Measurements from ENCODE around the gene CNIH1. TPM values are rescaled to one million over a fixed set of nuclear protein-coding genes. Genes with fewer than 3 reads are reported as not detected.

Gene CNIH1
- total and polyA plus RNA-seq, 2 of the 13 experiments (the other 11 are each of a cell fraction or from before 2014, with no cell fraction given) = 166 to 421 TPM

- no peak for TF ChIP-seq ZNF749 (CRISPR knock-in tag; IDR thresholded peaks at IDR 0.05; ENCODE audit: borderline replicate concordance)
- TF ChIP-seq IKZF5 (CRISPR knock-in tag; IDR thresholded peaks at IDR 0.05) = peak; percentile 86
- TF ChIP-seq HDAC2 (CRISPR knock-in tag; IDR thresholded peaks at IDR 0.05) = peak; percentile 87
- TF ChIP-seq SIX4 (CRISPR knock-in tag; IDR thresholded peaks at IDR 0.05) = 0 out of 2 replicates have a peak, but pooled peaks have one; percentile 24
- TF ChIP-seq HHEX (CRISPR knock-in tag; IDR thresholded peaks at IDR 0.05) = no peak
- 0 out of 2 replicates have a peak, but pooled peaks have one; percentile 50 for TF ChIP-seq ZNF878 (CRISPR knock-in tag; IDR thresholded peaks at IDR 0.05)
- TF ChIP-seq ZNF576 (CRISPR knock-in tag; IDR thresholded peaks at IDR 0.05) = no peak
- no peak for TF ChIP-seq MAF1 (CRISPR knock-in tag; IDR thresholded peaks at IDR 0.05; ENCODE audit: borderline replicate concordance)
- TF ChIP-seq ZNF512 (CRISPR knock-in tag; IDR thresholded peaks at IDR 0.05) = no peak
- no peak; the same call in 1 of the 2 replicates for TF ChIP-seq ZNF281 (CRISPR knock-in tag; IDR thresholded peaks at IDR 0.05; ENCODE audit: borderline replicate concordance)
- peak; percentile 75; the same call in 1 of the 2 replicates for TF ChIP-seq ZNF160 (CRISPR knock-in tag; IDR thresholded peaks at IDR 0.05)
- no peak for TF ChIP-seq CCDC6 (CRISPR knock-in tag; IDR thresholded peaks at IDR 0.05)
- TF ChIP-seq, protein P1, sequence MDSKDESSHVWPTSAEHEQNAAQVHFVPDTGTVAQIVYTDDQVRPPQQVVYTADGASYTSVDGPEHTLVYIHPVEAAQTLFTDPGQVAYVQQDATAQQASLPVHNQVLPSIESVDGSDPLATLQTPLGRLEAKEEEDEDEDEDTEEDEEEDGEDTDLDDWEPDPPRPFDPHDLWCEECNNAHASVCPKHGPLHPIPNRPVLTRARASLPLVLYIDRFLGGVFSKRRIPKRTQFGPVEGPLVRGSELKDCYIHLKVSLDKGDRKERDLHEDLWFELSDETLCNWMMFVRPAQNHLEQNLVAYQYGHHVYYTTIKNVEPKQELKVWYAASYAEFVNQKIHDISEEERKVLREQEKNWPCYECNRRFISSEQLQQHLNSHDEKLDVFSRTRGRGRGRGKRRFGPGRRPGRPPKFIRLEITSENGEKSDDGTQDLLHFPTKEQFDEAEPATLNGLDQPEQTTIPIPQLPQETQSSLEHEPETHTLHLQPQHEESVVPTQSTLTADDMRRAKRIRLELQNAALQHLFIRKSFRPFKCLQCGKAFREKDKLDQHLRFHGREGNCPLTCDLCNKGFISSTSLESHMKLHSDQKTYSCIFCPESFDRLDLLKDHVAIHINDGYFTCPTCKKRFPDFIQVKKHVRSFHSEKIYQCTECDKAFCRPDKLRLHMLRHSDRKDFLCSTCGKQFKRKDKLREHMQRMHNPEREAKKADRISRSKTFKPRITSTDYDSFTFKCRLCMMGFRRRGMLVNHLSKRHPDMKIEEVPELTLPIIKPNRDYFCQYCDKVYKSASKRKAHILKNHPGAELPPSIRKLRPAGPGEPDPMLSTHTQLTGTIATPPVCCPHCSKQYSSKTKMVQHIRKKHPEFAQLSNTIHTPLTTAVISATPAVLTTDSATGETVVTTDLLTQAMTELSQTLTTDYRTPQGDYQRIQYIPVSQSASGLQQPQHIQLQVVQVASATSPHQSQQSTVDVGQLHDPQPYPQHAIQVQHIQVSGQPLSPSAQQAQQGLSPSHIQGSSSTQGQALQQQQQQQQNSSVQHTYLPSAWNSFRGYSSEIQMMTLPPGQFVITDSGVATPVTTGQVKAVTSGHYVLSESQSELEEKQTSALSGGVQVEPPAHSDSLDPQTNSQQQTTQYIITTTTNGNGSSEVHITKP (CRISPR knock-in tag; IDR thresholded peaks at IDR 0.05; ENCODE audit: low read depth) = peak; percentile 56; the same call in 1 of the 2 replicates
- no peak for TF ChIP-seq ZNF256 (CRISPR knock-in tag; conservative IDR thresholded peaks at IDR 0.05)
- no peak; the same call in 1 of the 2 replicates for TF ChIP-seq POLR2G (IDR thresholded peaks at IDR 0.05; ENCODE audit: low read depth, low read length)
- no peak for TF ChIP-seq NRL (CRISPR knock-in tag; IDR thresholded peaks at IDR 0.05; ENCODE audit: borderline replicate concordance)
- TF ChIP-seq GZF1 (CRISPR knock-in tag; IDR thresholded peaks at IDR 0.05) = no peak
- TF ChIP-seq HES4 (CRISPR knock-in tag; IDR thresholded peaks at IDR 0.05; ENCODE audit: borderline replicate concordance) = no peak
- TF ChIP-seq GATA4 (IDR thresholded peaks at IDR 0.05; ENCODE audit: borderline replicate concordance, low read depth) = no peak
- TF ChIP-seq ZNF780A (CRISPR knock-in tag; IDR thresholded peaks at IDR 0.05) = no peak
Observed at GRCh38 chr14:54447231-54447692, 6.1 kb upstream of the CNIH1 start (continued).

Data from HepG2 (cell line).